Neural cell (in vitro differentiated cells): ENCODE measurements around the gene CDX1.

Source experiments
- CTCF ChIP-seq: fragments of 450-650 bp; IDR thresholded peaks from 2 replicates; pipeline ENCODE4 v1.5.1; 2014; ENCODE audit warnings: antibody characterized with exemption, mild to moderate bottlenecking, moderate library complexity; ENCODE audit not compliant: poor library complexity, severe bottlenecking
- POLR2AphosphoS5 ChIP-seq: IDR thresholded peaks from 2 replicates; pipeline ENCODE4 v1.6.1; 2012
- RAD21 ChIP-seq: fragments of 450-650 bp; conservative IDR thresholded peaks from 2 replicates; pipeline ENCODE4 v1.6.1; 2014; ENCODE audit warnings: antibody characterized with exemption, mild to moderate bottlenecking, moderate library complexity
- SMC3 ChIP-seq: fragments of 450-650 bp; conservative IDR thresholded peaks from 2 replicates; pipeline ENCODE4 v1.6.1; 2014; ENCODE audit warnings: antibody characterized with exemption, mild to moderate bottlenecking, moderate library complexity; ENCODE audit not compliant: poor library complexity
- TAF1 ChIP-seq: IDR thresholded peaks from 2 replicates; pipeline ENCODE4 v1.6.1; 2012; ENCODE audit warnings: low read depth

DNA sequence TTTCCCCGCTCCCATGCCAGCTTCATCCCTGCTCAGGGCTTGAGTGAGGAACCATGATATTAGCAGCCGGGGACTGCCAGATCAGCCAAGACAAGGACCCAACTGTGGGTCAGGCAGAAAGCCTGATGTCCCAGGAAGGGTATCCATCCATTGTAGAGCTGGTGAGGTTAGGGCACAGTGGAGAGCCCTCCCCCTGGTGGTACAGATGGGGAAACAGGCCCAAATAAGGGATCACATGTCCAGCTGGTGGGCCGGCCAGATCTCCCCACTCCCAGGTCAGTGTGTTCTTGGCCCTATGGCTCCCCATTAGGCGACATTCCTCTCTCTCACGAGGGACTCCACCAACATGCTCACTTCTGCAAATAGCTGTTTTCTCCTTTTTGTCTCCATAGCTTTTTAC, 9.0 kb downstream of the CDX1 start:
- TF ChIP-seq CTCF (no peak), TAF1 (no peak), SMC3 (no peak), POLR2AphosphoS5 (no peak), RAD21 (no peak)
